ENCODE results near the gene GRID1.

- TF ChIP-seq CTCF (IDR thresholded peaks at IDR 0.05) (no peak), POLR2AphosphoS5 (IDR thresholded peaks at IDR 0.05) (no peak), POLR2A (IDR thresholded peaks at IDR 0.05) (no peak)
Observed at GRCh38 chr10:86360657-86361056, 5.9 kb downstream of the GRID1 start.

All from breast epithelium (tissue), 3 donors.